NOMO-1 (cell line): ENCODE measurements around the gene ANKS1B.

Source experiments
- DNase-seq, 2 experiments: peaks; one replicate each; lab custom pipeline; 2025; ENCODE audit not compliant: unreplicated experiment in 2 of 2; lab: John Stamatoyannopoulos, UW

The ANKS1B gene

DNA sequence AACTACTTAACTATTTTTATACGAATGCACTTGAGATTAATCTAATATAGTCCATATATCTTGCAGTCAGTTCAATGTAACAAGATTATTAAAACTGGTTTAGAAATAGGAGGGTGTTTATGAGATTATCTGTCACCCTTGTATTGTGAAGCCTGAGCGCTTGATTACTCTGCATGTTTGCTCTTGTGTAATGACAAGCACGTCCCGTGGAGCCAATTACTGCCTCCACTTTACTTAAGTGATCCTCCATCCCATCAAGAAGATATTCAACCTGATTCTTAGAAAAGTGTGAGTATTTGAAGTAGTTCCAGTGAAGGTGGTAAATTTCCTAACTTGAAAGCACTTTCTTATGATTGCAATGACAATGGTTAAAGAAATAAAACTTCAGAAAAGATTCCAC lies 752.4 kb downstream of the ANKS1B start:
- no peak for DNase-seq

DNA sequence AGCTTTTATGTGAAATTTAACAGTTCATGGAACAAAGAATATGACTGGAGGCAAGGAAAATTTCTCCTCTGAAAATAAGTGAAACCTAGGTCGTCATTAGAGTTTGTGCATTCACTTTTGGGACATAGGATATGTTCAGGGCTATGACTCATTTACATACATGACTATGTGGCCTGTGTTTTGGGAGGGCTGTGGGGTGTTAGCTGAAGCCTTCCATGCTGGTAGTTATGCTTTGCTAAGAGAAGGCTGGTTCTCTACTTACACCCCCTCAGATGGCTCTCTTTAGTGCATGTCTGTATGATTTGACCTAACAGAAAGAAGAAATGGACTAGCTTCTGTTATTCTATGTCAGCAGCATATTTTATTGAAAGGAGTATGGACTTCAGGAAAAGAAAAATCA lies 753.7 kb downstream of the ANKS1B start:
- no peak for DNase-seq

DNA sequence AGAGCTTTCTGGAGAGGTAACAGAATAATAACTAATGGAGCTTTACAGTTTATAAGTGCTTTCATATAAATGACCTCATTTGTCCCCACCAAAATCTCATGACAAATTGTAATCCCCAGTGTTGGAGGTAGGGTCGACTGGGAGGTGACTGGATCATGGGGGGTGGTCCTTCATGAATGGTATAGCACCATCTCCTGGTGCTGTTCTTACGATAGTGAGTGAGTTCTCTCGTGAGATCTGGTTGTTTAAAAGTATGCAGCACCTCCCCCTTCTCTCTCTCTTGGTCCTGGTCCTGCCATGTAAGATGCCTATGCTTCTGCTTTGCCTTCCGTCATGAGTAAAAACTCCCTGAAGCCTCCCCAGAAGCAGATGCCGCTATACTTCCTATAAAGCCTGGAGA lies 760.5 kb downstream of the ANKS1B start:
- no peak for DNase-seq

DNA sequence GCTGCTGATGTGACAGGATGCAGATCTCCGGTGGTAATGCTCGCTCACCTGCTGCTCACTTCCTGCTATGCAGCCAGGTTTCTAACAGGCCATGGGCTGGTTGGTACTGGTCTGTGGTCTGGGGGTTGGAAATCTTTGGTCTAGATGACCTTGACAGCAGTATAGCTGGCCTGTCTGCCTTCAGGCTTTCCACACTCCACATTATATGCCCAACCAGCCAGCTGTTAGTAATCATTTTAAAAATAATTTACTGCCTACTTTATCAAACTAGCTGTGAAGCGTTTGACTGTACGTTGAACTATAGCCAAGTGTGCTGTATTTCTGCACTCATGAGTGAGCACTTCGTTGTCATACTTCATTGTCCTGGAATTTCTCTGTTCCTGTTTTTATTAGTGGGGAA lies 761.2 kb downstream of the ANKS1B start:
- DNase-seq, result no peak

DNA sequence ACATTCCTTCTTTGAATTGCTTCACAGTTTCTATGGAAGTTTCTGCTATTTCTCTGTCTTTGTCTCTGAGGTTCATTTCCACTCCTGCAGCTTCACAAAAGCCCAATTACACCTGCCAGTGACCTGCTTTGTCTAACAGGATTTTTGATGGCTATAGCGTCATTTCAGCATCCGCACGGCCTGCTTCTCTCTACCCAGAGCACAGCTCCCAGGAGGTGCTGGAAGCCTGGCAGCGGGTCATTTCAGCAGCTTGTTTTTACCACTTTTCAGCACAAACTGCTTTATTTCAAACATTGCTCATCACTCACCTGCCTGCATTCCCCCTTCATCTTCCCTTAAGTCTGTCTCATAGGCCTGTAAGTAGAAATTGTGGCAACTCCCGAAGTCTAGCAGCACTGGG lies 771.7 kb downstream of the ANKS1B start:
- DNase-seq, result no peak

DNA sequence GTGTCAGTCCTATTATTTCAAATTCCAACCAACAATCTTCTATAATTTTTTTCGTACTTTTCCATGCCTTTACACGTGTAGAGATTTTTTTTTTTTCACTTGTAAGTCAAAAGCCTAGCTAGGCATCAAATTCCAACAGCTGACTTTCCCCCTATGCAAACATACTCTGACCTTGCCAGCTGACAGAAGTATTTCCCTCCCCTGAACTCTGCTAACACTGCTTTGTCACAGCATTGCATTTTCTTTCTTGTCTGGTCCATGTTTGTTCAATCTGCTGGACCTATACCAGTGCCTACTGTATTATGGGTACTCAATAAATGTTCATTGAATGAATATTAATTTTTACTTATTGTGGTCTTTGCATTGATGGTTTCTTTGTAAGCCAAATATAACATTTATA lies 772.5 kb downstream of the ANKS1B start:
- DNase-seq, result no peak

DNA sequence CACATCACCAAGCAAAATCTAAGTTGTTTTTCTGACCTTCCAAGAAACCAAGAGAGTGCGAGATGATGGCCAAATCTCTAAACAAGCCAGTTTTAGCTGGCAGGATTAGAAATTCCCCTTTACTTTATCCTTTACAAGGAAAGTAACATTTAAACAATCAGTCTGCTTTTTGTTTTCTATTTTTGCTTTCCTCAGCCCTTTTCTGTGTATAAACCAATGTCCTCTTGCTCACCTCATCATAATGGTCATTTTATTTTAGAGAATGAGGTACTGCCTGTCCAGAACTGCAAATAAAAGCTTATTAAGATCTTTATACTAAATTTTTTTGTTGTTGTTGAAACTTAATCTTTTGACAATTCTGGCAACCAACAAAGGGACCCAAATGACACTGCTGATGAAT lies 779.6 kb downstream of the ANKS1B start:
- DNase-seq, result no peak

DNA sequence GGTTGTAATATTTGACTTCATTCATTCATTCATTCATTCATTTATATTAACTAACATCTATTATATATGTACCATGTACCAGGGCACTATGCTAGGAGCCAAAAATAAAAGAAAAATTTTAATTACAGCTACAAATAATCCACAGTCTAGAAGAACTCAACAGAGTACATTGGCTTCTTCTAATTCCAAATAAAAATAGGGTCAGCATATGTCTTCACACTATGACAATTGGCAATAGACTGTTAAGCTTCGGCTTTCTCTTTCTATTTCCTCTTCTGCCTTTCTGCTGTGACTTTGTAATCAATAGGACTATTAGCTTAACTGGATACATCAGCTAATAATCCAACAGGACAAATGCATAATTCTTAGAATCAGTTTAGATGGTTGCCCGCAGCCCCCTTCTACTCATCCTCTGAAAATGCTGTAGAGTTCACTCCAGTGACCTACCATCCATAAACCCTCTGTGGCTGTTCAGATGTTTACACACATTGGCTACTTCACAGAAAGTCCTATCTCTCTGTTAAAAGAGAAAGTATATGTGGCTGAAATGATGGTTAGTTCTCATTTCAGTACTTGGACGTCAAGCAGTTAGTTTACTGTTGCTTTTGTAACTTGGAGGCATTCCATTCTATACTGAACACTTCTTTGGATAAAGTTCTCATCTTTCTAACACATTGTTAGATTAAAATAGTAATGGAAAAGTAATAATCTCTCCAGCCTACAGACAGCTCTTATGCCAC lies 782.7 kb downstream of the ANKS1B start:
- DNase-seq, result no peak

DNA sequence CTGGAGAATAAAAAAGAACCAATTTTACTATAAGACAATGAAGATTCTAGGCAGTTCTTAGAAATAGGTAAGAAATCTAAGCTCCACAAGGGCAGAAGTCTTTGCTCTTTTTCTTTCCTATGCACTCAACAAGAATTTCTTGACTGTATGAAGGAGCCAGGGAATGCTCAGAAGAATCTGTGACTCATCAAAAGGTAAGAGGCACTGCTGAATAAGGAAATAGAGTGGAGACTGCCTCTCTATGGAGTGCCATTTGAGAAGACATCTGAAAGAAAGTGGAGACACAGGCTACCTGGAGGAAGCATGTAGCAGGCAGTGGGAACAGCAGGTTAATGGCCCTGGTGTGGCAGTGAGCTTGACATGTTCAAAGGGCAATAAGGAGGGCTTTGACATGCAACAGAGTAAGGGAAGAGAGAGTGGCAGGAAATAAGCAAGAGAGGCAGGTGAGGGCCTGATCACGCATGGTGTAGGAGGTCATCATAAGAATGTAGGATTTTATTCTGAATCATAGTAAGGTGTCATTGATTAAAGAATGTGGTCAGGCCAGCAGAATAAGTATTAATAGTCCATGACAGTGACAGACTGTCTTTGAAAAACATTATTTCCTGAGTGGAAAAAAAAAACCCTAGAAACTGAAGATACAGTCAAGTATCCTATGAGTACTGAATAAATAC lies 783.9 kb downstream of the ANKS1B start:
- no peak for DNase-seq

DNA sequence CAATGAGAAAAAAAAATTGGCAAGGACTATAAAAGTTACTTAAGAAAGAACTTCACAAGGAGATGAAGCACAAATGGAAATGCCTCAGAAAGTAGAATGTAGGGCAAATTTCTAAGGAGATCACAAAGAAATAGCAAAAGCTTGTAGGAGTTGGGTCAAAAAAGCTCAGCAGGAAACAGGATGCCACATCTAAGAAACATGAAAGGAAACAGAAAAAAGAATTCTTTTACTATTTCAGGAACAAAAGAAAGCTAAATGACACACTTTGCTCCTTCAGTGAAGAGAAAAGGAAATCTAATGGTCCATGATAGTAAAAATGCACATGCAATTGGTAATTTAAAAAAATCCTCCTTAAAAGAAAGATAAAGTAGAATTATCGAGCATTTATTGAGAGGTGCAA lies 789.3 kb downstream of the ANKS1B start:
- DNase-seq, result no peak

DNA sequence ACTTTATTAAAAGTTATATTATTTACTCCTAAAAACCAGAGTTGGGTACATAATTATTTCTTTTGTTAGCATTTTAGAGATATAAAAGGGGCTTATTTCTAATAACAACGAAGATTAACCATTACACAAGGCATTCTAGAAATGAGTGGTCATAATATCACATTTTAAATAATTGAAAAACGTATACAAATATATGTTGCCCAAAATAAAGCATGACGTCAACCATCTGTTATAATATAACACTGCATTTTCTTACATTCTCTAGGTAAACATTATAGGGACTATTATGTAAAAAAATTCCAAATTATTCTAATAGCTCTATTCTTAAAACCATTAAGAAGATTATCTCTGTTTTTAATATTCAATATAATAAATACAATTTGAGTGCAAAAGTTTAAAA lies 792.2 kb downstream of the ANKS1B start:
- no peak for DNase-seq

DNA sequence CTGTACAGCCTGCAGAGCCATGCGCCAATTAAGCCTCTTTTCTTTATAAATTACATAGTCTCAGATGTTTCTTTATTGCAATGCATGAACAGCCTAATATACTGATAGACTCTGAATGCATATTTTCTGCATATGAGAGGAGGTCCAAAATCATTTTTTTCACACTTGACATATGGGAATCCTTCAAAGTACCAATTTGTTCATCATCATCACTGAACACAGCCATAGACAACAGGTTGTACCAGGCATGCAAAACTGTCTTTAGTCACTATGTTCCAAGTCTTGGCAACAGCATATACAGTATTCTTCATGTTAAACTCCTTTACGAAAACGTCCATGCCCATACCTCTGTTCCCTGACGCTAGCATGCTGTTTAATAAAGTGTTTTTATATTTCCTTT lies 807.9 kb downstream of the ANKS1B start:
- DNase-seq, result no peak

DNA sequence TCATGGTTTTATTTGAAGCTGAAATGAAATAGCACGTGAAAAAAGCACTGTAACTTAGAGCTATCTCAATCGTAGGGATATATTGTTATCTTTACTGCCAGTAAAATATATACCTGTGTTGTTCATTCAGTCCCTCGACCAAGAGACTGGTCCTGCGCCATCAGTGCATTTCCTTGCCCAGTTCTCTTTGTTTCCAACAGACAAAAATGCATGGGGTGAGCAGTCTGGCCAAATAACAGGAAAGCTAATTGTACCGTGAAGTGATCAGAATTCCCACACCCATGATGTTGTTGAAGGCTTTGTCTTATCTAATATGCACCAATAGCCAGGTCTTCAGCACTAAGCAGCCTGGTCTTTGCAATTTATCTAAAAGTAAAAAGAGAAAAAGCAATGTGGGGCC lies 814.3 kb downstream of the ANKS1B start:
- DNase-seq, result no peak

DNA sequence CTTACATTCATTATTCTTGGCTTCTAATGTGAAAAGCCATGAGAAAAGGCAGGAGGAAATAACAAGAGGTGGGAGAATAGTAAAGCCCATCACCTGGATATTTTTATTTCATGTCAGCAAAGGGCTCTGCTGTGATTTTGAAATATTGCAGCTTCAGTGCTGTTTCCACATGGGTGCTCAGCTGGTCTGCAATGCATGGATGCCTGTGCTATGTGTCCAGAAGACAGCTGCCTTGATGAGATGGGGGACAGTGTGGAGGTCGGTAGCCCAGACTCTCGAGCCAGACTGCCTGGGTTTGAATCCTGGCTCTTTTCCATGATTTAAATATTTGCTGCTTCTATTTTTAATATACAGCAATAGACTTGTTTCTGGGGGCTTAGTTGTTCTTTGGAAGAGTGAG lies 814.7 kb downstream of the ANKS1B start:
- no peak for DNase-seq

DNA sequence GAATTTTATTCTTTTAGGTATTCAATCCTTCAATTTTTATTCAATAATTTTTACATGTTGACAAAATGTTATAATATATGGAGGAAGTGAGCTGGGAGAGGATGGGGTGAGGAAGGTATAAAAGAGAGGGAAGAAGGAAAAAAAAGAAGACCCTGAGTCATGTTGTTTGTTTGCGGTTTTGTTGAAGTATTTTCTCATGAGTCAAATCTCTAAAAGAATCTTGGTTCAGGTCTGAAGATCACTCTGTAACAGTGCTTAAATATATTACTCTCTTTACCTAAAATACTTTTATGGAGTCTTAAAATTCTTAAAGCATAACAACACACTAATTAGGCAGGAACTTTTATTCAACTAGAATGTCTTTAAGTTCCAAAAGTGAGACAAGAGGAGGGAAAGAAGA lies 826.8 kb downstream of the ANKS1B start:
- no peak for DNase-seq

DNA sequence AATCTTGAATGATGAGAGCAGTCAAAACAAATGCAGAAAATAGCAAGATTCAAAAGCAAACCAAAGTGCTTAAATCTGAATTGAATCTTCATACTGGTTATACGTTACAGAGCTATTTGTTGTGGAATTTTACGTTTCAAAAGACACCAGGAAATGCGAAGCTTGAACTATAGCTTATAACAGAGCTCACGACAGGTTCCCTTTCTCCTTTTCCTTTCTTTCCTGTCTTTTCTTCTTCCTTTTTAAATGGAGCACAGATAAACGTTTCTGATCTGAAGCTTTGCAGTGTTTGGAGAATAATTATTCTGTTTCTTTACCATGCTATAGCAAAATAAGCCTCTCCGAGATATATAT lies 829.8 kb downstream of the ANKS1B start:
- DNase-seq, result no peak

DNA sequence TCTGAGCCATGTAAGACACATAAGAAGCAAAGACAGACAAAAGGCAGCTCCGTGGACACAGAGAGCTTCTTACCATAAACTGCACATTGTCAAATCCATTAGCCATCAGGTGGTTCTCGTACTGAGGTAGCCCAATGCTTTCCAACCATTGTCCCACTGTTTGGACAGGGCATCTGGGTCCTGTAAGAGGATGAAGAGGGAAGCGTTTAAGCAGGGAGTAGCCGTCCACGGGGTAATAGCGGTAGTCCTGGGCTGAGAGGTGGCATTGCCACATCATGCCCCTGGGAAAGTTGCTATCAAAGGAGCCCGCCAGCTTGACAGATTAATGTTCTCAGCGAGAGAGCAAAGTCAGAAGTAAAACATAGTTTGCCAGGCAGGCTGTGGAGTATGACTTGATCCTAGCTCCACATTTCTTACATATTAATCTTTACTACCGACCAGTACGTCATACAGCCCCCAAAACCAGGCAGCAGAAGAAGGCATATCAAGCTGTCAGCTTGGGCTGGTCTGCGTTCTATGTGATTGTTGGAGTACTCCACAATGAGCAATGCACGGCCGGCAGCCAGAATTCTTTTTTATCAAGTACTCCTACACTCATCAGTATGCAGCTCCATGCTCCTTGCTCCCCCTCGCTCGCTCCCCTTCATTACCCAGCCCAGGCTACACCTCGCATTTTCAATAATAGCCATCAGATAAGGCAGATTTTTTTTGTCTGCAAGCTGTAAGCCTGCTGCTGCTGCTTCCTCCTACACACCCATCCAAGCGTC lies 830.3 kb downstream of the ANKS1B start:
- DNase-seq, result no peak

DNA sequence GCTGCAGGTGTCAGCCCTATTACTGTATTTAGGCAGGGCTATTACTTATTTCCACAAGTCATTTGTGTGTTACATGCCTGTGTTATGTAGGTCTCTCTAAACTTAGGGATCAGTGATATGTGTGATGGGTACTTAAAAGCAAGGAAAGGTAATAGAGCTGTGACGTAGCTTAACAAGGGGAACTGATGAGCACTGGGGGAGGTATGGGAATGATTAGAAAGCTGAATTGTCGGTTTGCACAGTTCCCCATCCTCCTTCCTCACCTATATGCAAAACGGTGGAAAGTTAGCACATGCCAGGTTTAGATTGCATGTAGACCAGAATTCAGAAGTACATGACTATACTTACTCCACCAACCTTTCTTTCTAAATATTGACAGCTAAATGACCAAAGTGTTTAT lies 831.4 kb downstream of the ANKS1B start:
- DNase-seq, result no peak

DNA sequence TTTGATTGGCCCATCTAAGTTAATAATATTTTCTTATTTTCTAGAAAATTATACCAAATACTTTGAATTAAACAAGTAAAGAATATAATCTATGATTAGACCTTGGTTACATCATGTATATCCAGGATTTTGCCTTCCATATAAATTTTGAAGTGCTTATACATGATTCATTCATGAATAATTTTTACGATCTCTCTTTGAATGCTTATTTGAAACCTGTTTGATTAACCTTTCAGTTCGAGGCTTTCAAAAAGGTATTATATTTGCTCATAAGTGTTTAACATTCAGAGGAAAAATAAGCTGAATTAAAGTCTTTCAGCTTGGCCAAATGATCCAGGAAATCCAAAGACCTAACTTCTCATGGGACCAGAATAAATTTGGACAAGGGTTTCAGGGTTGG lies 832.4 kb downstream of the ANKS1B start:
- no peak for DNase-seq

DNA sequence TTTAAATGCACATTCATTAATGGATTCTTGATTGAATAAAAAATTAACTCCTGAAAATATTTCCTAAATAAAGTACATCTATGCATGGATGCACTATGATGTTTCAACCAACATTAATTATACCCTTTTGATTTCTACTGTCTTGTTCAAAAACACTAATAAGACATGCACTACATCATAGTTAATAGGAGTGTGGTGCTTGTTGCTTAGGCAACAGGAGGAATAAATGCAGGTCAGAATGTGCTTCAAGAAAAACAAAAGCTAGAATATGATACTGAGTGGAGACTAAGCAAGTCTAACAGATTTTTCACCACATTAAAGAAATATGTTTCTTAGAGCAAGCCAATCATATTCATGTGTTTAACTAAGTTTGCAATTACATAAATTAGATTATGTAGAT lies 833.0 kb downstream of the ANKS1B start:
- DNase-seq, result no peak

DNA sequence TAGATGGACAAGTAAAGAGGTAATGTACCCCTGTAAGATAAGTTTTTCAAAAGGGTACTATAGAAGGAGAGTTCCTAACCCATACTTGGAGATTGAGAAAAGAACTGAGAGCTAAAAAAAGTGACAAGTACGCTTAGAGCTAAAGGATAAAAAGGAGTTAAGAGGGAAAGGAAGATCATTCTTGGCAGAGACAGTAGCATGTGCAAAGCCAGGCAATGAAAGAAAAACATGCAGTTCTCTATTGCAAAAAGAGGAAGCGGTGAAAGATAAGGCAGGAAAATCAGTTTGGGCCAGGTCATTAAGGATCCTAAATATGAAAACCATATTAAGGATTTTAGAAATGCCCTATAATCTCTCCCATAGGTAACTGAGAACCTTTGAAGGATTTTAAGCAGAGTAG lies 837.6 kb downstream of the ANKS1B start:
- DNase-seq, result peak; percentile 63 to 72

DNA sequence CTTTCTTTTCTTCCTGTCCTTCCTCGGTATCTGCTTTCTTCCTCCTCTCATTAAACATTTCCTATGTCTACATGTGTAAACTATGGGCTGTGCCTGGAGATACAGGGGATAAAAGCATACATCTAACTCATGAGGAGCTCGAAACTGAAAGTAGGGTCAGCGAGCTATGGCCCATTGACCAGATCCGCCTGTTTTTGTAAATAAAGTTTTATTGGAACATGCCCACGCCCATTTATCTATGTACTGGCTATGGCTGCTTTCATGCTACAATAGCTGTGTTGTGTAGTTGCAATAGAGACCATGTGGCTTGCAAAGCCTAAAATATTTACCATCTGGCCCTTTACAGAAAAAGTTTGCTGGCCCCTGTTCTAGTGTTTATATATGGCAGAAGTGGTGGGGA lies 838.0 kb downstream of the ANKS1B start:
- no peak for DNase-seq
